ENCODE measurements around the gene TTN. TPM values are rescaled to one million over a fixed set of nuclear protein-coding genes. Genes with fewer than 3 reads are reported as not detected.

The TTN gene
- total and polyA plus RNA-seq, 2 of the 8 experiments (the other 6 are each of a cell fraction or from before 2014, with no cell fraction given) = 0.30 to 9.7 TPM

DNA sequence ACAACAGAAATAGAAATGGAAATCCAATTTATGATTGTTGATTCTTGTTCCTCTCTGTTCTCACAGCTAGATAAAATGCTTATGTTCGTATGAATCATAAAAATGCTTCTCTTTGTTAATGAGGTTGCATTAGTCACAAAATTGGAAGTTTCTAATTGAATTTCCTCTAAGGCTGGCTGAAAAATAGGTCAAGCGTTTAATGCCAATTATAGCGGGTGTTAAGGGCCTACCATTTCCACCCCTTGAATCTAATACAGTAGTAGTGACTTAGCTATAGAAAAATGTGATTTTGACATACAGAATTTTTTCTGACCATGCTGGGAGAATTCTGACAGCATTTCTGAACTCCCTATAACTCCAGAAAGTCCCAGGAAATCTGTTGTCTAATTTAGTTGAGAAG lies 107.1 kb downstream of the TTN start:
- Histone ChIP-seq H4K20me1 (replicated peaks in 1 of 2; ENCODE audit: control insufficient read depth in 1 of 2, insufficient read depth in 2 of 2, low read length in 2 of 2) (no peaks in the 10 kb centered on the region), H2AFZ (ENCODE audit: low read length) (no peak overlapping the region), H3K14ac (ENCODE audit: insufficient read length) (no peak overlapping the region), H3K56ac (replicated peaks; ENCODE audit: insufficient read length, low read depth, low read length) (no peak overlapping the region), H3K4me1 (replicated peaks in 1 of 4; ENCODE audit: control insufficient read depth in 3 of 4, insufficient read depth in 4 of 4, low read length in 3 of 4) (no peaks in the 10 kb centered on the region), H4K91ac (replicated peaks; ENCODE audit: insufficient read length, low read length) (no peak overlapping the region), H3K4me3 (ENCODE audit: extremely low read depth in 1 of 4, insufficient read depth in 2 of 4, low read depth in 3 of 4, low read length in 4 of 4) (no peak overlapping the region), H3K23me2 (ENCODE audit: low read depth, low read length) (no peaks in the 10 kb centered on the region), H3K27me3 (replicated peaks in 1 of 4; ENCODE audit: control insufficient read depth in 3 of 4, extremely low read depth in 1 of 4, insufficient read depth in 3 of 4, low read length in 3 of 4) (no peaks in the 10 kb centered on the region), H3K27ac (ENCODE audit: low read depth, low read length) (no peak overlapping the region), H4K8ac (ENCODE audit: extremely low read depth, insufficient read depth, low read length) (no peak overlapping the region), H3K79me1 (ENCODE audit: low read depth, low read length) (no peaks in the 10 kb centered on the region), H2BK5ac (ENCODE audit: low read depth, low read length) (no peak overlapping the region), H3K18ac (ENCODE audit: extremely low read depth, low read length) (no peak overlapping the region), H2AK5ac (ENCODE audit: low read depth, low read length) (no peak overlapping the region), H2BK20ac (ENCODE audit: low read length) (no peak overlapping the region), H3K9ac (replicated peaks in 1 of 4; ENCODE audit: extremely low read depth in 1 of 4, low read depth in 3 of 4, low read length in 3 of 4) (no peak overlapping the region), H3K9me3 (ENCODE audit: insufficient read depth in 2 of 2, low read depth in 1 of 2, low read length in 1 of 2) (no peaks in the 10 kb centered on the region), H3K36me3 (ENCODE audit: control insufficient read depth in 2 of 4, insufficient read depth in 4 of 4, low read length in 3 of 4) (no peaks in the 10 kb centered on the region), H3K23ac (ENCODE audit: insufficient read length) (no peak overlapping the region), H2BK15ac (ENCODE audit: low read length) (no peak overlapping the region), H3K4me2 (ENCODE audit: insufficient read depth in 1 of 2, low read depth in 2 of 2, low read length in 2 of 2) (no peak overlapping the region), H3K79me2 (ENCODE audit: control insufficient read depth in 1 of 2, insufficient read depth in 2 of 2, low read length in 2 of 2) (no peaks in the 10 kb centered on the region), H4K5ac (ENCODE audit: insufficient read length, low read depth, low read length) (no peak overlapping the region), H2BK120ac (replicated peaks; ENCODE audit: low read depth, low read length) (no peak overlapping the region), H3K4ac (replicated peaks; ENCODE audit: insufficient read length, low read depth, low read length) (no peak overlapping the region), H2BK12ac (ENCODE audit: low read depth, low read length) (no peak overlapping the region)
- DNase-seq (ENCODE audit: low read depth in 1 of 2, low spot score in 2 of 2) = no peak
- 90% methylated on average over 3 of the region's 3 CpGs; no CpG with 5 or more reads in 1 of the 2 experiments for WGBS, 2 experiments (ENCODE audit: extremely low coverage in 1 of 2, insufficient coverage in 1 of 2, insufficient read length in 1 of 2, insufficient replicate concordance in 2 of 2, low coverage in 1 of 2, low lambda C conversion rate in 2 of 2, missing lambda C conversion rate in 1 of 2)
- ChIA-PET POLR2A (ENCODE audit: partially characterized antibody) (interaction anchor here (1.1 kb wide), 1 partner anchor 250 kb away, joined by 3 read pairs; no protein-coding TSS in a partner anchor), CTCF (ENCODE audit: partially characterized antibody) (interaction anchor here (0.6 to 3.1 kb wide), 31 partner anchors 9 to 641 kb away, joined by 3 to 21 read pairs (median 4); no protein-coding TSS in a partner anchor)
- no peak for TF ChIP-seq BCL11A (IDR thresholded peaks at IDR 0.05; ENCODE audit: low read depth in 2 of 2, low read length in 2 of 2)
- no peak for TF ChIP-seq SRF (IDR thresholded peaks at IDR 0.05; ENCODE audit: low read depth, low read length)
- FAIRE-seq = no peak

All from H1 (cell line).